ENCODE measurements around the gene CMKLR1.

CMKLR1 gene

GRCh38 chr12:108273217-108273616, 65.9 kb downstream of the CMKLR1 start:
- no peak overlapping the region for H3K27ac ChIP-seq
- no peaks in the 10 kb centered on the region for H3K79me2 ChIP-seq
- no peaks in the 10 kb centered on the region for H3K9me3 ChIP-seq (ENCODE audit: control insufficient read depth, low read length)
- H3K27me3 ChIP-seq (ENCODE audit: control insufficient read depth, insufficient read depth, low read length), result no peaks in the 10 kb centered on the region
- no peak overlapping the region for H3K4me2 ChIP-seq (ENCODE audit: low read length)
- no peaks in the 10 kb centered on the region for H3K36me3 ChIP-seq (ENCODE audit: control insufficient read depth, insufficient read depth, low read length)
- no peaks in the 10 kb centered on the region for H3K4me1 ChIP-seq
- no peak overlapping the region for H3K9ac ChIP-seq
- no peak overlapping the region for H3K4me3 ChIP-seq (ENCODE audit: low read depth, low read length)
- no peak overlapping the region for H2AFZ ChIP-seq
- TF ChIP-seq, protein P1, sequence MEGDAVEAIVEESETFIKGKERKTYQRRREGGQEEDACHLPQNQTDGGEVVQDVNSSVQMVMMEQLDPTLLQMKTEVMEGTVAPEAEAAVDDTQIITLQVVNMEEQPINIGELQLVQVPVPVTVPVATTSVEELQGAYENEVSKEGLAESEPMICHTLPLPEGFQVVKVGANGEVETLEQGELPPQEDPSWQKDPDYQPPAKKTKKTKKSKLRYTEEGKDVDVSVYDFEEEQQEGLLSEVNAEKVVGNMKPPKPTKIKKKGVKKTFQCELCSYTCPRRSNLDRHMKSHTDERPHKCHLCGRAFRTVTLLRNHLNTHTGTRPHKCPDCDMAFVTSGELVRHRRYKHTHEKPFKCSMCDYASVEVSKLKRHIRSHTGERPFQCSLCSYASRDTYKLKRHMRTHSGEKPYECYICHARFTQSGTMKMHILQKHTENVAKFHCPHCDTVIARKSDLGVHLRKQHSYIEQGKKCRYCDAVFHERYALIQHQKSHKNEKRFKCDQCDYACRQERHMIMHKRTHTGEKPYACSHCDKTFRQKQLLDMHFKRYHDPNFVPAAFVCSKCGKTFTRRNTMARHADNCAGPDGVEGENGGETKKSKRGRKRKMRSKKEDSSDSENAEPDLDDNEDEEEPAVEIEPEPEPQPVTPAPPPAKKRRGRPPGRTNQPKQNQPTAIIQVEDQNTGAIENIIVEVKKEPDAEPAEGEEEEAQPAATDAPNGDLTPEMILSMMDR (IDR thresholded peaks at IDR 0.05), result no peak

- no peaks in the 10 kb centered on the region for H3K79me2 ChIP-seq
- H3K27ac ChIP-seq, result no peak overlapping the region
- H3K4me2 ChIP-seq (ENCODE audit: low read length), result no peak overlapping the region
- H3K27me3 ChIP-seq (ENCODE audit: control insufficient read depth, insufficient read depth, low read length), result no peaks in the 10 kb centered on the region
- H3K9ac ChIP-seq, result no peak overlapping the region
- H3K36me3 ChIP-seq (ENCODE audit: control insufficient read depth, insufficient read depth, low read length), result no peaks in the 10 kb centered on the region
- H3K9me3 ChIP-seq (ENCODE audit: control insufficient read depth, low read length), result no peaks in the 10 kb centered on the region
- TF ChIP-seq, protein P1 (IDR thresholded peaks at IDR 0.05), result no peak
- no peak overlapping the region for H2AFZ ChIP-seq
- H3K4me1 ChIP-seq, result no peaks in the 10 kb centered on the region
- H3K4me3 ChIP-seq (ENCODE audit: low read depth, low read length), result no peak overlapping the region
Measured at GRCh38 chr12:108271951-108272872, 66.9 kb downstream of the CMKLR1 start.

DNA sequence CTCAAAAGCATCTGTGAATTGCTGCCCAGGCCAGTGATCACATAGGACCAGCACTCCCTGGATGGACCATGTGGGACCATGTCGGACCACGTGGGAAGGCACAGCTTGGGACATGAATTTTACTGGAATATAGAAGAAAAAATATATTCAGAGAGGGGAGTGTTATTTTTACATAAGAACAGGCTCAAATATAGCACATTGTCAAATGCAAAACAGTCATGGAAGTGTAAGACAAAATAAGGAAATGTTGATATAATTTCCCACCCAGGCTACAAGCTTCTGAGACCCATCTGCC, 68.3 kb downstream of the CMKLR1 start:
- Histone ChIP-seq H3K9me3 (ENCODE audit: control insufficient read depth, low read length) (no peaks in the 10 kb centered on the region), H3K9ac (no peak overlapping the region), H2AFZ (no peak overlapping the region), H3K4me3 (ENCODE audit: low read depth, low read length) (no peak overlapping the region), H3K27ac (no peak overlapping the region), H3K4me1 (no peaks in the 10 kb centered on the region), H3K27me3 (ENCODE audit: control insufficient read depth, insufficient read depth, low read length) (no peaks in the 10 kb centered on the region), H3K4me2 (ENCODE audit: low read length) (no peak overlapping the region), H3K79me2 (no peaks in the 10 kb centered on the region), H3K36me3 (ENCODE audit: control insufficient read depth, insufficient read depth, low read length) (no peaks in the 10 kb centered on the region)
- TF ChIP-seq, protein P1 (IDR thresholded peaks at IDR 0.05), result no peak

DNA sequence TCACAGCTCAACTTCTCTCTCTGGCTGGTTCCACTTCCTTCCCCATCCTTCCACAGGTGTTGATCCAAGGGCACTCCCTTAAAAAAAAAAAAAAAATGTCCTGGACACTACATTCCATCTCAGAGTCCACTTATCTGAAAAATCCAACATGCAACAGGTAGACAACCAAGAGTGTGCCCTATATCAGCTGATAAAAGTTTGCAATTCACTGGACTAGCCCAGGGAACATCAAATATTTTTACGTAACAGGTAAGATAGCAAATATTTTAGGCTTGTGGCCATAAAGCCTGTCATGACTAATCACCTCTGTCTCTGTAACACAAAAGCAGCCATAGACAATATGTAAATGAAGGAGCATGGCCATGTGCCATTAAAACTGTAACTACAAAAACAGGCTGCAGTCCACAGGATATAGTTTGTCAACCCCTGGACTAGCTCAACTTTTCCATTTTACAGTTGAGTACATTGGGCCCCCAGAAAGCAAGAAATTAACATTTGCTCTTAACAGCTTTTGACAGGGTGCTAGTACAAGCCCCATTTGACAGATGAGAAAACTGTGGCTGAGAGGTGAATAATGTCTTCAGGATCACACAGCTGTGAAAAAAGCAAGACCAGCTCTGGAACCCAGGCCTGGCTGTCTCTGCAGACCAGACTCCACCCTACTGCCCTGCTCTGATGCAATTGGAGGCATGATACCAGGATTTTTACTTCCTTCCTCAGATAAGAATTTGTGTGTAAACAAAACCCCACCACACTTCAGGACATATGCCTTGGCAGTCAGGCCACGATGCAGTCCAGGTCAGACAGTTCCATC, 68.9 kb downstream of the CMKLR1 start:
- no peak overlapping the region for H3K4me2 ChIP-seq (ENCODE audit: low read length)
- H3K27me3 ChIP-seq (ENCODE audit: control insufficient read depth, insufficient read depth, low read length), result no peaks in the 10 kb centered on the region
- H3K36me3 ChIP-seq (ENCODE audit: control insufficient read depth, insufficient read depth, low read length), result no peaks in the 10 kb centered on the region
- no peaks in the 10 kb centered on the region for H3K79me2 ChIP-seq
- no peaks in the 10 kb centered on the region for H3K9me3 ChIP-seq (ENCODE audit: control insufficient read depth, low read length)
- no peak overlapping the region for H3K9ac ChIP-seq
- H3K27ac ChIP-seq, result no peak overlapping the region
- no peaks in the 10 kb centered on the region for H3K4me1 ChIP-seq
- H2AFZ ChIP-seq, result no peak overlapping the region
- H3K4me3 ChIP-seq (ENCODE audit: low read depth, low read length), result no peak overlapping the region
- TF ChIP-seq, protein P1 (IDR thresholded peaks at IDR 0.05), result no peak

All from parathyroid adenoma (tissue), 2 donors.